WTC11 (cell line): ENCODE measurements around the gene NUP98.

Experiments
- ATF2 ChIP-seq: sonication (generic); formaldehyde crosslinking; IDR thresholded peaks from 2 replicates; pipeline ENCODE4 v1.8.1; 2022; ENCODE audit warnings: low read depth, missing genetic modification reagents, borderline replicate concordance
- CTCF ChIP-seq: fragments of 200-600 bp; IDR thresholded peaks from 2 replicates; pipeline ENCODE4 v1.8.0; 2022; ENCODE audit warnings: antibody characterized with exemption
- ESRRA ChIP-seq: sonication (generic); formaldehyde crosslinking; IDR thresholded peaks from 2 replicates; pipeline ENCODE4 v1.8.1; 2022; ENCODE audit warnings: mild to moderate bottlenecking, missing genetic modification reagents, borderline replicate concordance
- MXD4 ChIP-seq: fragments of 250-450 bp; sonication (Bioruptor Pico); IDR thresholded peaks from 2 replicates; pipeline ENCODE4 v1.8.0; 2021; ENCODE audit warnings: mild to moderate bottlenecking, moderate library complexity, borderline replicate concordance
- NFYB ChIP-seq: sonication (generic); formaldehyde crosslinking; conservative IDR thresholded peaks from 2 replicates; pipeline ENCODE4 v1.8.0; 2022; ENCODE audit warnings: low read depth, missing genetic modification reagents
- RELA ChIP-seq: sonication (generic); formaldehyde crosslinking; IDR thresholded peaks from 2 replicates; pipeline ENCODE4 v1.8.1; 2022; ENCODE audit warnings: missing genetic modification reagents, mild to moderate bottlenecking, borderline replicate concordance
- USF2 ChIP-seq: sonication (generic); formaldehyde crosslinking; IDR thresholded peaks from 2 replicates; pipeline ENCODE4 v1.8.1; 2023; ENCODE audit warnings: mild to moderate bottlenecking, missing genetic modification reagents, moderate library complexity
- ZNF138 ChIP-seq: sonication (generic); formaldehyde crosslinking; conservative IDR thresholded peaks from 2 replicates; pipeline ENCODE4 v1.8.1; 2022; ENCODE audit warnings: mild to moderate bottlenecking, moderate library complexity, missing genetic modification reagents
- ZNF416 ChIP-seq: fragments of 250-450 bp; sonication (Bioruptor Pico); IDR thresholded peaks from 2 replicates; pipeline ENCODE4 v1.9.0; 2021; ENCODE audit warnings: mild to moderate bottlenecking, inconsistent platforms

GRCh38 chr11:3796002-3796311 lies 1.4 kb downstream of the NUP98 start:
- TF ChIP-seq ZNF138 (CRISPR knock-in tag) (no peak), CTCF (no peak), MXD4 (CRISPR knock-in tag) (no peak), ATF2 (no peak), ESRRA (CRISPR knock-in tag) (no peak), ZNF416 (no peak), RELA (CRISPR knock-in tag) (no peak), NFYB (CRISPR knock-in tag) (no peak), USF2 (CRISPR knock-in tag) (no peak)
